GM23338 (cell line): ENCODE results near the gene BZW2. TPM values are rescaled to one million over a fixed set of nuclear protein-coding genes. Genes with fewer than 3 reads are reported as not detected.

Experiments used
- ATAC-seq: fragments of 200-7000 bp; cut with Tn5 transposase; 3 replicates; pipeline ENCODE4 v1.9.1; 2020
- DNase-seq: peaks from one replicate; pipeline ENCODE4 v3.0.0-alpha.2; 2015; ENCODE audit warnings: low spot score
- H2AFZ ChIP-seq: fragments of 200-600 bp; sonication (generic); 2 replicates; pipeline ENCODE4 v1.8.0; 2016; ENCODE audit warnings: antibody characterized with exemption, mild to moderate bottlenecking, moderate library complexity
- H3F3A ChIP-seq: fragments of 200-600 bp; sonication (generic); replicated peaks from 2 replicates; pipeline ENCODE4 v1.8.0; 2017; ENCODE audit warnings: antibody characterized with exemption, mixed run types, low read depth
- H3K27ac ChIP-seq: fragments of 200-600 bp; sonication (generic); 2 replicates; pipeline ENCODE4 v1.6.1; 2016; ENCODE audit warnings: low read depth
- H3K27me3 ChIP-seq: fragments of 200-600 bp; sonication (generic); 2 replicates; pipeline ENCODE4 v1.8.0; 2016; ENCODE audit warnings: mild to moderate bottlenecking, mixed run types, moderate library complexity; ENCODE audit not compliant: insufficient read depth
- H3K36me3 ChIP-seq: fragments of 200-600 bp; sonication (generic); 2 replicates; pipeline ENCODE4 v1.8.0; 2016; ENCODE audit warnings: mild to moderate bottlenecking; ENCODE audit not compliant: insufficient read depth
- H3K4me1 ChIP-seq: fragments of 200-600 bp; sonication (generic); 2 replicates; pipeline ENCODE4 v1.8.0; 2016; ENCODE audit warnings: mild to moderate bottlenecking, moderate library complexity; ENCODE audit not compliant: insufficient read depth
- H3K4me2 ChIP-seq: fragments of 200-600 bp; sonication (generic); 2 replicates; pipeline ENCODE4 v1.7.1; 2017; ENCODE audit warnings: mixed run types
- H3K4me3 ChIP-seq: fragments of 200-600 bp; sonication (generic); 2 replicates; pipeline ENCODE4 v1.6.1; 2016; ENCODE audit warnings: mixed run types
- H3K79me2 ChIP-seq: fragments of 200-600 bp; sonication (generic); replicated peaks from 2 replicates; pipeline ENCODE4 v1.8.0; 2017; ENCODE audit warnings: mild to moderate bottlenecking; ENCODE audit not compliant: insufficient read depth
- H3K9me2 ChIP-seq: fragments of 200-600 bp; sonication (generic); 2 replicates; pipeline ENCODE4 v1.8.0; 2017; ENCODE audit not compliant: insufficient read depth
- H4K20me1 ChIP-seq: fragments of 200-600 bp; sonication (generic); replicated peaks from 2 replicates; pipeline ENCODE4 v1.8.0; 2017; ENCODE audit warnings: mild to moderate bottlenecking; ENCODE audit not compliant: insufficient read depth
- H3K27ac Mint-ChIP-seq: 2 replicates; pipeline ENCODE4 v1.8.0; 2020; ENCODE audit warnings: inconsistent platforms, mild to moderate bottlenecking, moderate library complexity, mixed read lengths
- H3K27me3 Mint-ChIP-seq: 3 replicates; pipeline ENCODE4 v1.8.0; 2022; ENCODE audit warnings: low read depth, mild to moderate bottlenecking, moderate library complexity, mixed read lengths, inconsistent platforms; ENCODE audit not compliant: insufficient read depth, poor library complexity
- H3K36me3 Mint-ChIP-seq: 3 replicates; pipeline ENCODE4 v1.8.0; 2021; ENCODE audit warnings: low read depth, mild to moderate bottlenecking, inconsistent platforms, moderate library complexity, mixed read lengths
- H3K4me1 Mint-ChIP-seq: 3 replicates; pipeline ENCODE4 v1.8.0; 2020; ENCODE audit warnings: mild to moderate bottlenecking, inconsistent platforms, mixed read lengths
- H3K4me3 Mint-ChIP-seq: 3 replicates; pipeline ENCODE4 v1.8.0; 2021; ENCODE audit warnings: moderate library complexity, mild to moderate bottlenecking, inconsistent platforms, mixed read lengths
- H3K9me3 Mint-ChIP-seq: 3 replicates; pipeline ENCODE4 v1.8.0; 2020; ENCODE audit warnings: moderate library complexity, mild to moderate bottlenecking, inconsistent platforms, mixed read lengths
- EZH2phosphoT487 ChIP-seq: fragments of 200-600 bp; sonication (generic); IDR thresholded peaks from one replicate; pipeline ENCODE4 v1.8.1; 2018; ENCODE audit warnings: antibody characterized with exemption; ENCODE audit not compliant: unreplicated experiment
- ZNF114 ChIP-seq: fragments of 250-450 bp; sonication (Bioruptor Pico); IDR thresholded peaks from 2 replicates; pipeline ENCODE4 v1.5.0; 2020; ENCODE audit warnings: mild to moderate bottlenecking, moderate library complexity
- ZNF331 ChIP-seq: fragments of 250-450 bp; sonication (Bioruptor Pico); IDR thresholded peaks from 2 replicates; pipeline ENCODE4 v1.5.0; 2020; ENCODE audit warnings: low read depth, mild to moderate bottlenecking, moderate library complexity
- polyA plus RNA-seq: library from polyadenylated mRNA; unstranded; fragments of >200 nt; fragmentation: Nextera tagmentation; extraction: Ambion mirVana; gene quantifications from 2 replicates; pipeline ENCODE4 v1.2.1, GENCODE V29; 2016
- total RNA-seq: library from RNA; depleted of rRNA; stranded (reverse); fragments of >200 nt; shearing (Covaris generic); gene quantifications from 2 replicates; pipeline ENCODE4 v1.2.3, GENCODE V29; 2014
- TF ChIP-seq, protein P1 (sequence below): IDR thresholded peaks from 2 replicates; pipeline ENCODE4 v1.6.1; 2016; ENCODE audit warnings: antibody characterized with exemption
- TF ChIP-seq, protein P2 (sequence below), 2 experiments: fragments of 200-600 bp in 1 of 2; sonication (generic) in 1 of 2; conservative IDR thresholded peaks; 2 replicates each; pipeline versions ENCODE4 v1.5.1 to v1.6.1; 2016 to 2017; ENCODE audit warnings: antibody characterized with exemption in 2 of 2, low read depth in 2 of 2, mild to moderate bottlenecking in 2 of 2, moderate library complexity in 1 of 2
- TF ChIP-seq, protein P3 (sequence below): IDR thresholded peaks from one replicate; pipeline ENCODE4 v1.6.1; 2018; ENCODE audit warnings: antibody characterized with exemption; ENCODE audit not compliant: unreplicated experiment

The BZW2 gene
- total and polyA plus RNA-seq, 2 experiments from 2014 or later, result 88.8 to 108 TPM

DNA sequence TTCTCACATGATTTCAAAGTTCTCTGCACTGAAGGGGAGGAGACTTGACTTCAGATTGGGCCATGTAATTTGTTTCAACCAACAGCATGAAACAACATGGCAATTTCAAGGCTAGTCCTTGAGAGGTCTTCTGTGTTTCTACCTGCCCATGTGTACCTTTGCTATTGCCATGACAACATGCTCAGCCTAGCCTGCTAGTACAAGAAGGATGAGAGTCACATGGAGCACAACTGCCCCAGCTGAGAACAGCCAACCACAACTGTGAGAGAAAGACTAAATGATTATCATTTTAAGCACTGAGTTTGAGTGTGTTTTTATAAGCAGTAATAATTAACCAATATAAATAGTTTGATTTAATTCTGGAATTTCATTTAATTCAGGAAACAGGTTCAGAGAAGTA is 42.3 kb upstream of the BZW2 start (continued):
- TF ChIP-seq ZNF331 (CRISPR knock-in tag), result no peak
- no peak for TF ChIP-seq EZH2phosphoT487
- TF ChIP-seq ZNF114 (CRISPR knock-in tag), result no peak
- TF ChIP-seq, protein P1, sequence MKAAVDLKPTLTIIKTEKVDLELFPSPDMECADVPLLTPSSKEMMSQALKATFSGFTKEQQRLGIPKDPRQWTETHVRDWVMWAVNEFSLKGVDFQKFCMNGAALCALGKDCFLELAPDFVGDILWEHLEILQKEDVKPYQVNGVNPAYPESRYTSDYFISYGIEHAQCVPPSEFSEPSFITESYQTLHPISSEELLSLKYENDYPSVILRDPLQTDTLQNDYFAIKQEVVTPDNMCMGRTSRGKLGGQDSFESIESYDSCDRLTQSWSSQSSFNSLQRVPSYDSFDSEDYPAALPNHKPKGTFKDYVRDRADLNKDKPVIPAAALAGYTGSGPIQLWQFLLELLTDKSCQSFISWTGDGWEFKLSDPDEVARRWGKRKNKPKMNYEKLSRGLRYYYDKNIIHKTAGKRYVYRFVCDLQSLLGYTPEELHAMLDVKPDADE, result no peak

DNA sequence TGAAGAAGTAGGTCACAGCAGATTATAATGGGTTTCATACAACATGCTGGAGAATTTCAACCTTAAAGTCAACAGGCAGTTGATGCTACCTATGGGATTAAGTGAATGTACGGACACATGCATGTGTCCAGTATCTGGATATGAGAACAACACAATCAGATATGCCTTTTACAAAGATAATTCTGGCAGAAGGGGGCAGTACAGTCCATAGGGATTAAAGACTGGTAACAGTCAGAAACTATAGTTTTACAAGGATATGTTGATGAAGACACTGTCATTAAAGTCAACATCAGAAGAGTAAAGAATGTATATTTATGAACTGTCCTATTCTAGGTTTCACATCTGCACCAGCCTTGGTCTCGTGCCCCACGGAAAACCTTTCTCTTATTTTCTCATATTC is 41.9 kb upstream of the BZW2 start:
- H3K4me2 ChIP-seq, result no peak overlapping the region
- peaks cover 8% of the 10 kb centered on the region; the same call in 1 of the 3 replicates for H3K36me3 Mint-ChIP-seq

More for the DNA sequence above, 41.9 kb upstream of the BZW2 start:
- Histone ChIP-seq H3K27me3 (no peaks in the 10 kb centered on the region), H3K27ac (no peak overlapping the region), H3K79me2 (no peaks in the 10 kb centered on the region), H2AFZ (no peak overlapping the region), H3K9me2 (no peaks in the 10 kb centered on the region), H3K36me3 (no peaks in the 10 kb centered on the region), H3K4me1 (no peaks in the 10 kb centered on the region; the same call in 1 of the 2 replicates), H4K20me1 (no peaks in the 10 kb centered on the region; the same call in 1 of the 2 replicates), H3K4me3 (no peak overlapping the region), H3F3A (no peaks in the 10 kb centered on the region)
- DNase-seq (no peak), ATAC-seq (no peak)
- Mint-ChIP-seq H3K27ac (no peak overlapping the region), H3K4me3 (no peak overlapping the region), H3K9me3 (no peaks in the 10 kb centered on the region), H3K4me1 (peaks cover 3% of the 10 kb centered on the region; the same call in 1 of the 3 replicates), H3K27me3 (peaks cover 2% of the 10 kb centered on the region)
- TF ChIP-seq, protein P2, sequence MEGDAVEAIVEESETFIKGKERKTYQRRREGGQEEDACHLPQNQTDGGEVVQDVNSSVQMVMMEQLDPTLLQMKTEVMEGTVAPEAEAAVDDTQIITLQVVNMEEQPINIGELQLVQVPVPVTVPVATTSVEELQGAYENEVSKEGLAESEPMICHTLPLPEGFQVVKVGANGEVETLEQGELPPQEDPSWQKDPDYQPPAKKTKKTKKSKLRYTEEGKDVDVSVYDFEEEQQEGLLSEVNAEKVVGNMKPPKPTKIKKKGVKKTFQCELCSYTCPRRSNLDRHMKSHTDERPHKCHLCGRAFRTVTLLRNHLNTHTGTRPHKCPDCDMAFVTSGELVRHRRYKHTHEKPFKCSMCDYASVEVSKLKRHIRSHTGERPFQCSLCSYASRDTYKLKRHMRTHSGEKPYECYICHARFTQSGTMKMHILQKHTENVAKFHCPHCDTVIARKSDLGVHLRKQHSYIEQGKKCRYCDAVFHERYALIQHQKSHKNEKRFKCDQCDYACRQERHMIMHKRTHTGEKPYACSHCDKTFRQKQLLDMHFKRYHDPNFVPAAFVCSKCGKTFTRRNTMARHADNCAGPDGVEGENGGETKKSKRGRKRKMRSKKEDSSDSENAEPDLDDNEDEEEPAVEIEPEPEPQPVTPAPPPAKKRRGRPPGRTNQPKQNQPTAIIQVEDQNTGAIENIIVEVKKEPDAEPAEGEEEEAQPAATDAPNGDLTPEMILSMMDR (conservative IDR thresholded peaks at IDR 0.05; ENCODE audit: low read depth in 2 of 2), result peak in 1 of 2 experiments; percentile 41; a peak in 2 of 4 replicates
- TF ChIP-seq, protein P3, sequence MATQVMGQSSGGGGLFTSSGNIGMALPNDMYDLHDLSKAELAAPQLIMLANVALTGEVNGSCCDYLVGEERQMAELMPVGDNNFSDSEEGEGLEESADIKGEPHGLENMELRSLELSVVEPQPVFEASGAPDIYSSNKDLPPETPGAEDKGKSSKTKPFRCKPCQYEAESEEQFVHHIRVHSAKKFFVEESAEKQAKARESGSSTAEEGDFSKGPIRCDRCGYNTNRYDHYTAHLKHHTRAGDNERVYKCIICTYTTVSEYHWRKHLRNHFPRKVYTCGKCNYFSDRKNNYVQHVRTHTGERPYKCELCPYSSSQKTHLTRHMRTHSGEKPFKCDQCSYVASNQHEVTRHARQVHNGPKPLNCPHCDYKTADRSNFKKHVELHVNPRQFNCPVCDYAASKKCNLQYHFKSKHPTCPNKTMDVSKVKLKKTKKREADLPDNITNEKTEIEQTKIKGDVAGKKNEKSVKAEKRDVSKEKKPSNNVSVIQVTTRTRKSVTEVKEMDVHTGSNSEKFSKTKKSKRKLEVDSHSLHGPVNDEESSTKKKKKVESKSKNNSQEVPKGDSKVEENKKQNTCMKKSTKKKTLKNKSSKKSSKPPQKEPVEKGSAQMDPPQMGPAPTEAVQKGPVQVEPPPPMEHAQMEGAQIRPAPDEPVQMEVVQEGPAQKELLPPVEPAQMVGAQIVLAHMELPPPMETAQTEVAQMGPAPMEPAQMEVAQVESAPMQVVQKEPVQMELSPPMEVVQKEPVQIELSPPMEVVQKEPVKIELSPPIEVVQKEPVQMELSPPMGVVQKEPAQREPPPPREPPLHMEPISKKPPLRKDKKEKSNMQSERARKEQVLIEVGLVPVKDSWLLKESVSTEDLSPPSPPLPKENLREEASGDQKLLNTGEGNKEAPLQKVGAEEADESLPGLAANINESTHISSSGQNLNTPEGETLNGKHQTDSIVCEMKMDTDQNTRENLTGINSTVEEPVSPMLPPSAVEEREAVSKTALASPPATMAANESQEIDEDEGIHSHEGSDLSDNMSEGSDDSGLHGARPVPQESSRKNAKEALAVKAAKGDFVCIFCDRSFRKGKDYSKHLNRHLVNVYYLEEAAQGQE, result no peak
- no peak for TF ChIP-seq ZNF114 (CRISPR knock-in tag)
